AG09309 (cell line): ENCODE results near the gene FNTB.

ENCODE experiments used
- DNase-seq: peaks from one replicate; pipeline ENCODE4 v3.0.0-alpha.2; 2010; ENCODE audit warnings: low read depth
- H3K4me3 ChIP-seq: 2 replicates; pipeline ENCODE4 v1.5.1; 2011; ENCODE audit warnings: mild to moderate bottlenecking, low read depth, low read length, moderate library complexity; ENCODE audit not compliant: control insufficient read depth
- CTCF ChIP-seq: IDR thresholded peaks from 2 replicates; pipeline ENCODE4 v1.5.1; 2011; ENCODE audit warnings: mild to moderate bottlenecking, low read depth, low read length, inconsistent platforms; ENCODE audit not compliant: insufficient read depth, control insufficient read depth; ENCODE audit errors: missing control alignments

Gene FNTB

GRCh38 chr14:65052832-65053231 lies 66.1 kb downstream of the FNTB start:
- DNase-seq: no peak
- no peak for TF ChIP-seq CTCF
- no peak overlapping the region for H3K4me3 ChIP-seq

- no peak for TF ChIP-seq CTCF
- DNase-seq: no peak
- H3K4me3 ChIP-seq: no peak overlapping the region
These were observed 66.8 kb downstream of the FNTB start for GRCh38 chr14:65053466-65053865.

- no peak overlapping the region for H3K4me3 ChIP-seq
- no peak for DNase-seq
- no peak for TF ChIP-seq CTCF
These were observed 67.9 kb downstream of the FNTB start for GRCh38 chr14:65054471-65055085.

GRCh38 chr14:65057695-65058094 lies 71.0 kb downstream of the FNTB start:
- no peak overlapping the region for H3K4me3 ChIP-seq
- DNase-seq: no peak
- TF ChIP-seq CTCF: no peak

GRCh38 chr14:65062096-65063075 lies 75.7 kb downstream of the FNTB start:
- no peak for DNase-seq
- TF ChIP-seq CTCF: no peak
- no peak overlapping the region for H3K4me3 ChIP-seq

- TF ChIP-seq CTCF: no peak
- H3K4me3 ChIP-seq: no peak overlapping the region
- DNase-seq: no peak
These were observed 79.0 kb downstream of the FNTB start for GRCh38 chr14:65065719-65066118.
